ENCODE results near the gene ARF1.
A peak's percentile ranks its signal among the peaks of the same experiment; 100 is the strongest.

Gene ARF1

DNA sequence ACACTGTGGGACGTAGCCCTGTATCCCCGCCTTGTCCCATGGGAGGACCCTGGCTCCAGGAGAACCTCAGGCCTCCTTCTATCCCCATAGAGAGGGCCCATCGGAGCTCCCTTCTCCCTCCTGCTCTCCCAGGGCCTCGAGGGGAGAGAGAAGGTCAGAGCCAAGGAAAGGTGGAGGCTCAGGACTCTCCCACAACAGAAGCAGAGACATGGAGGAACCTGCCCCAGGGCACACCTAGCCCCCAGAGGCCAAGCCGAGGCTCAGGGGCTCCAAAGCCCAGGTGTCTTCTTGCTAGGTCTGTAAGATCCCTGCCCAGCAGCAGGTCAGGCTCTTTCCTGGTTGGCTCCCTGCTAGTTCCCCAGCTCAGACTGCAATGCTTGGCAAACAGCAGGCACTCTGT is 34.4 kb upstream of the ARF1 start (continued):
- TF ChIP-seq ZSCAN16 (tag by site-specific recombination; IDR thresholded peaks at IDR 0.05) = no peak

DNA sequence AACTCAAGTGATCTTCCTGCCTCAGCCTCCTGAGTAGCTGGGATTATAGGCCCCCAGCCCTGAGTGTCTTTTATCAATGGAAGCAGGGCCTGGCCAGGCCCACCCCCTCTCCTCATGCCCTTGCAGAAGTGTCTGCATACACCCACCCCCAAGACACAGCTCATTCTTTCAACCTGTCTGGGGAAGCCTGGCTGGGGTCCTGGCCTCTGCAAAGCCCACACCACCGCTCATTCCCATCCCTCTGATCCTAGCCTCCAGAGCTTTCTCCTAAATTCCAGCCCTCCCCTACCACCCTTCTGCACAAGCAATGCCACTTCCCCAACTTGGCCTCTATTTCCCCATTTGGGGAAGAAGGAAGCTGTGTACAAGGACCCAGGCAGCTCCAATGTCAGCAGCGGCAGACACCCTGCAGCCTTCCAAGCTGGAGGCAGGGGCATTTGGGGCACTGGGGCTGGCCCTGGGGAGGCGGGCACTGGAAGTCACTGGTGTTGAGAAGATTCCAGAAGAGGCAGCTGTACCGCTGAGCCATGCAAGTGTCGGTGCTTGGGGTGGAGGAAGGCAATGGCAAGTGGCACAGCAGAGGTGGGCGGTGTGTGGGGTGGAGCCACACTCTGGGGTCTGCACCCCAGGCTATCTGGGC is 33.7 kb upstream of the ARF1 start:
- ChIA-PET CTCF (interaction anchor here (1.1 kb wide), 2 partner anchors 43 to 116 kb away, joined by 3 to 5 read pairs; partner anchors contain the start of gene IBA57), POLR2A (no interaction called here)

DNA sequence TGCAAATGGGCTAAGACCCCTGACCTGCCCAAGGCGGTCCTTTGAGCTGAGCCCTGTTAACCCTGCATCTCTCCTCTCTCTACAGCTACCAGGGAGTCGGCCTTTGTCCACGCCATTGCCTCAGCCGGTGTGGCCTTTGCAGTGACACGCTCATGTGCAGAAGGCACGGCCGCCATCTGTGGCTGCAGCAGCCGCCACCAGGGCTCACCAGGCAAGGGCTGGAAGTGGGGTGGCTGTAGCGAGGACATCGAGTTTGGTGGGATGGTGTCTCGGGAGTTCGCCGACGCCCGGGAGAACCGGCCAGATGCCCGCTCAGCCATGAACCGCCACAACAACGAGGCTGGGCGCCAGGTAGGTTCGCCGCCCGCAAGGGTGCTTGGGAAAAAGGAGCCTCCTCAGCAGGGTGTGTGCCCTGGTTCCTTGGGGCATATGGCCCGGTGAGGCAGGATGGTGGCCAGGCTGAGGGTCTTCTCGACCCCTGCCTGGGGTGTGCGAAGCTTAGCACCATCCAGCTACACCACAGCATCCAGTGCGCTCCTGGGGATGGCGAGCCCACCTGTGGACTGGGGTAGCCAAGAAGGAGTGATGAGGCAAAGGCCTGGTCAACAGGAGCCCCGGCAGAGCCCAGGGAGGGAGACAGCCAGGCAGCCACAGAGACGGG is 31.8 kb upstream of the ARF1 start:
- Histone ChIP-seq H3K36me3 (ENCODE audit: control insufficient read depth in 2 of 2, insufficient read depth in 1 of 2, low read length in 2 of 2) (no peaks in the 10 kb centered on the region), H3K4me1 (ENCODE audit: control insufficient read depth, insufficient read depth, low read length) (no peaks in the 10 kb centered on the region), H3K27ac (ENCODE audit: extremely low read depth, low read depth, low read length) (no peak overlapping the region), H3K9me3 (ENCODE audit: control insufficient read depth, insufficient read depth, low read depth, low read length) (no peaks in the 10 kb centered on the region), H3K4me3 (ENCODE audit: low read depth, low read length) (no peak overlapping the region)
- POLR2A ChIA-PET = no interaction called here
- CTCF ChIA-PET = interaction anchor here (0.7 kb wide), 1 partner anchor 80 kb away, joined by 4 read pairs; no protein-coding TSS in a partner anchor
- TF ChIP-seq, protein P1, sequence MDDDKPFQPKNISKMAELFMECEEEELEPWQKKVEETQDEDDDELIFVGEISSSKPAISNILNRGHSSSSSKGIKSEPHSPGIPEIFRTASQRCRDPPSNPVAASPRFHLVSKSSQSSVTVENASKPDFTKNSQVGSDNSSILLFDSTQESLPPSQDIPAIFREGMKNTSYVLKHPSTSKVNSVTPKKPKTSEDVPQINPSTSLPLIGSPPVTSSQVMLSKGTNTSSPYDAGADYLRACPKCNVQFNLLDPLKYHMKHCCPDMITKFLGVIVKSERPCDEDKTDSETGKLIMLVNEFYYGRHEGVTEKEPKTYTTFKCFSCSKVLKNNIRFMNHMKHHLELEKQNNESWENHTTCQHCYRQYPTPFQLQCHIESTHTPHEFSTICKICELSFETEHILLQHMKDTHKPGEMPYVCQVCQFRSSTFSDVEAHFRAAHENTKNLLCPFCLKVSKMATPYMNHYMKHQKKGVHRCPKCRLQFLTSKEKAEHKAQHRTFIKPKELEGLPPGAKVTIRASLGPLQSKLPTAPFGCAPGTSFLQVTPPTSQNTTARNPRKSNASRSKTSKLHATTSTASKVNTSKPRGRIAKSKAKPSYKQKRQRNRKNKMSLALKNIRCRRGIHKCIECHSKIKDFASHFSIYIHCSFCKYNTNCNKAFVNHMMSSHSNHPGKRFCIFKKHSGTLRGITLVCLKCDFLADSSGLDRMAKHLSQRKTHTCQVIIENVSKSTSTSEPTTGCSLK (tag by site-specific recombination; IDR thresholded peaks at IDR 0.05) = no peak
- TF ChIP-seq ZNF155 (tag by site-specific recombination; IDR thresholded peaks at IDR 0.05) = no peak
- no peak for TF ChIP-seq ZNF670 (tag by site-specific recombination; IDR thresholded peaks at IDR 0.05; ENCODE audit: low read depth)
- TF ChIP-seq BCL11B (tag by site-specific recombination; IDR thresholded peaks at IDR 0.05; ENCODE audit: low read depth) = no peak
- TF ChIP-seq ZNF747 (tag by site-specific recombination; IDR thresholded peaks at IDR 0.05) = no peak
- TF ChIP-seq ZNF664 (tag by site-specific recombination; IDR thresholded peaks at IDR 0.05) = no peak
- TF ChIP-seq, protein P2, sequence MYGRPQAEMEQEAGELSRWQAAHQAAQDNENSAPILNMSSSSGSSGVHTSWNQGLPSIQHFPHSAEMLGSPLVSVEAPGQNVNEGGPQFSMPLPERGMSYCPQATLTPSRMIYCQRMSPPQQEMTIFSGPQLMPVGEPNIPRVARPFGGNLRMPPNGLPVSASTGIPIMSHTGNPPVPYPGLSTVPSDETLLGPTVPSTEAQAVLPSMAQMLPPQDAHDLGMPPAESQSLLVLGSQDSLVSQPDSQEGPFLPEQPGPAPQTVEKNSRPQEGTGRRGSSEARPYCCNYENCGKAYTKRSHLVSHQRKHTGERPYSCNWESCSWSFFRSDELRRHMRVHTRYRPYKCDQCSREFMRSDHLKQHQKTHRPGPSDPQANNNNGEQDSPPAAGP (tag by site-specific recombination; IDR thresholded peaks at IDR 0.05) = no peak
- TF ChIP-seq, protein P3, sequence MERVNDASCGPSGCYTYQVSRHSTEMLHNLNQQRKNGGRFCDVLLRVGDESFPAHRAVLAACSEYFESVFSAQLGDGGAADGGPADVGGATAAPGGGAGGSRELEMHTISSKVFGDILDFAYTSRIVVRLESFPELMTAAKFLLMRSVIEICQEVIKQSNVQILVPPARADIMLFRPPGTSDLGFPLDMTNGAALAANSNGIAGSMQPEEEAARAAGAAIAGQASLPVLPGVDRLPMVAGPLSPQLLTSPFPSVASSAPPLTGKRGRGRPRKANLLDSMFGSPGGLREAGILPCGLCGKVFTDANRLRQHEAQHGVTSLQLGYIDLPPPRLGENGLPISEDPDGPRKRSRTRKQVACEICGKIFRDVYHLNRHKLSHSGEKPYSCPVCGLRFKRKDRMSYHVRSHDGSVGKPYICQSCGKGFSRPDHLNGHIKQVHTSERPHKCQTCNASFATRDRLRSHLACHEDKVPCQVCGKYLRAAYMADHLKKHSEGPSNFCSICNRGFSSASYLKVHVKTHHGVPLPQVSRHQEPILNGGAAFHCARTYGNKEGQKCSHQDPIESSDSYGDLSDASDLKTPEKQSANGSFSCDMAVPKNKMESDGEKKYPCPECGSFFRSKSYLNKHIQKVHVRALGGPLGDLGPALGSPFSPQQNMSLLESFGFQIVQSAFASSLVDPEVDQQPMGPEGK (tag by site-specific recombination; IDR thresholded peaks at IDR 0.05) = no peak
- no peak for TF ChIP-seq SCRT1 (tag by site-specific recombination; IDR thresholded peaks at IDR 0.05; ENCODE audit: borderline replicate concordance)
- no peak for TF ChIP-seq ZNF302 (tag by site-specific recombination; IDR thresholded peaks at IDR 0.05; ENCODE audit: low read depth)
- TF ChIP-seq ZNF2 (tag by site-specific recombination; IDR thresholded peaks at IDR 0.05) = no peak
- TF ChIP-seq, protein P4, sequence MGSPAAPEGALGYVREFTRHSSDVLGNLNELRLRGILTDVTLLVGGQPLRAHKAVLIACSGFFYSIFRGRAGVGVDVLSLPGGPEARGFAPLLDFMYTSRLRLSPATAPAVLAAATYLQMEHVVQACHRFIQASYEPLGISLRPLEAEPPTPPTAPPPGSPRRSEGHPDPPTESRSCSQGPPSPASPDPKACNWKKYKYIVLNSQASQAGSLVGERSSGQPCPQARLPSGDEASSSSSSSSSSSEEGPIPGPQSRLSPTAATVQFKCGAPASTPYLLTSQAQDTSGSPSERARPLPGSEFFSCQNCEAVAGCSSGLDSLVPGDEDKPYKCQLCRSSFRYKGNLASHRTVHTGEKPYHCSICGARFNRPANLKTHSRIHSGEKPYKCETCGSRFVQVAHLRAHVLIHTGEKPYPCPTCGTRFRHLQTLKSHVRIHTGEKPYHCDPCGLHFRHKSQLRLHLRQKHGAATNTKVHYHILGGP (tag by site-specific recombination; IDR thresholded peaks at IDR 0.05) = no peak

More for the DNA sequence above, 33.7 kb upstream of the ARF1 start:
- no peak overlapping the region for H3K4me3 ChIP-seq (ENCODE audit: low read depth, low read length)
- no peak overlapping the region for H3K27ac ChIP-seq (ENCODE audit: extremely low read depth, low read depth, low read length)
- 0 out of 2 replicates have a peak, but pooled peaks have one; percentile 6 for TF ChIP-seq EGR2 (tag by site-specific recombination; IDR thresholded peaks at IDR 0.05; ENCODE audit: low read depth)
- TF ChIP-seq, protein P5, sequence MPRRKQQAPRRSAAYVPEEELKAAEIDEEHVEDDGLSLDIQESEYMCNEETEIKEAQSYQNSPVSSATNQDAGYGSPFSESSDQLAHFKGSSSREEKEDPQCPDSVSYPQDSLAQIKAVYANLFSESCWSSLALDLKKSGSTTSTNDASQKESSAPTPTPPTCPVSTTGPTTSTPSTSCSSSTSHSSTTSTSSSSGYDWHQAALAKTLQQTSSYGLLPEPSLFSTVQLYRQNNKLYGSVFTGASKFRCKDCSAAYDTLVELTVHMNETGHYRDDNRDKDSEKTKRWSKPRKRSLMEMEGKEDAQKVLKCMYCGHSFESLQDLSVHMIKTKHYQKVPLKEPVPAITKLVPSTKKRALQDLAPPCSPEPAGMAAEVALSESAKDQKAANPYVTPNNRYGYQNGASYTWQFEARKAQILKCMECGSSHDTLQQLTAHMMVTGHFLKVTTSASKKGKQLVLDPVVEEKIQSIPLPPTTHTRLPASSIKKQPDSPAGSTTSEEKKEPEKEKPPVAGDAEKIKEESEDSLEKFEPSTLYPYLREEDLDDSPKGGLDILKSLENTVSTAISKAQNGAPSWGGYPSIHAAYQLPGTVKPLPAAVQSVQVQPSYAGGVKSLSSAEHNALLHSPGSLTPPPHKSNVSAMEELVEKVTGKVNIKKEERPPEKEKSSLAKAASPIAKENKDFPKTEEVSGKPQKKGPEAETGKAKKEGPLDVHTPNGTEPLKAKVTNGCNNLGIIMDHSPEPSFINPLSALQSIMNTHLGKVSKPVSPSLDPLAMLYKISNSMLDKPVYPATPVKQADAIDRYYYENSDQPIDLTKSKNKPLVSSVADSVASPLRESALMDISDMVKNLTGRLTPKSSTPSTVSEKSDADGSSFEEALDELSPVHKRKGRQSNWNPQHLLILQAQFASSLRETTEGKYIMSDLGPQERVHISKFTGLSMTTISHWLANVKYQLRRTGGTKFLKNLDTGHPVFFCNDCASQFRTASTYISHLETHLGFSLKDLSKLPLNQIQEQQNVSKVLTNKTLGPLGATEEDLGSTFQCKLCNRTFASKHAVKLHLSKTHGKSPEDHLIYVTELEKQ (tag by site-specific recombination; IDR thresholded peaks at IDR 0.05; ENCODE audit: borderline replicate concordance) = no peak
- TF ChIP-seq, protein P6, sequence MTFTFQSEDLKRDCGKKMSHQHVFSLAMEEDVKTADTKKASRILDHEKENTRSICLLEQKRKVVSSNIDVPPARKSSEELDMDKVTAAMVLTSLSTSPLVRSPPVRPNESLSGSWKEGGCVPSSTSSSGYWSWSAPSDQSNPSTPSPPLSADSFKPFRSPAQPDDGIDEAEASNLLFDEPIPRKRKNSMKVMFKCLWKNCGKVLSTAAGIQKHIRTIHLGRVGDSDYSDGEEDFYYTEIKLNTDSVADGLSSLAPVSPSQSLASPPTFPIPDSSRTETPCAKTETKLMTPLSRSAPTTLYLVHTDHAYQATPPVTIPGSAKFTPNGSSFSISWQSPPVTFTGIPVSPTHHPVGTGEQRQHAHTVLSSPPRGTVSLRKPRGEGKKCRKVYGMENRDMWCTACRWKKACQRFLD (tag by site-specific recombination; IDR thresholded peaks at IDR 0.05) = no peak
- TF ChIP-seq ZFHX2 (tag by site-specific recombination; conservative IDR thresholded peaks at IDR 0.05) = peak; percentile 23; the same call in 1 of the 2 replicates
- no peaks in the 10 kb centered on the region for H3K9me3 ChIP-seq (ENCODE audit: control insufficient read depth, insufficient read depth, low read depth, low read length)
- H3K4me1 ChIP-seq (ENCODE audit: control insufficient read depth, insufficient read depth, low read length) = no peaks in the 10 kb centered on the region
- no peaks in the 10 kb centered on the region for H3K36me3 ChIP-seq (ENCODE audit: control insufficient read depth in 2 of 2, insufficient read depth in 1 of 2, low read length in 2 of 2)

Measured in HEK293 (cell line).